Gastroesophageal sphincter (tissue), 4 donors: Measurements from ENCODE around the gene SRPK3. TPM values are rescaled to one million over a fixed set of nuclear protein-coding genes. Genes with fewer than 3 reads are reported as not detected.

Experiments used
- ATAC-seq: fragments of 150-250 bp; one replicate; pipeline ENCODE4 v1.9.1; 2016; ENCODE audit warnings: mild to moderate bottlenecking, moderate library complexity
- H3K27ac ChIP-seq, 4 donors: fragments of 200-600 bp; sonication (generic) in 3 of 4; 1 replicate in 3 of 4; 2 replicates in 1 of 4; pipeline ENCODE4 v1.5.1; 2016 to 2019
- H3K27me3 ChIP-seq: fragments of 200-600 bp; sonication (generic); one replicate; pipeline ENCODE4 v1.5.1; 2019
- H3K36me3 ChIP-seq, 2 donors: fragments of 200-600 bp; sonication (generic); one replicate each; pipeline ENCODE4 v1.5.1; 2019; ENCODE audit warnings: control low read depth in 1 of 2
- H3K4me1 ChIP-seq, 3 donors: fragments of 200-600 bp; sonication (generic); 1 replicate in 2 of 3; 2 replicates in 1 of 3; pipeline ENCODE4 v1.5.1; 2016 to 2019; ENCODE audit warnings: control low read depth in 2 of 3
- H3K4me3 ChIP-seq, 2 donors: fragments of 200-600 bp; sonication (generic); one replicate each; pipeline ENCODE4 v1.5.1; 2019; ENCODE audit warnings: mild to moderate bottlenecking in 1 of 2, moderate library complexity in 1 of 2
- H3K9me3 ChIP-seq, 3 donors: fragments of 200-600 bp; sonication (generic); one replicate each; pipeline ENCODE4 v1.5.1; 2017 to 2019; ENCODE audit warnings: control low read depth in 2 of 3
- CTCF ChIP-seq, 4 experiments: fragments of 200-600 bp in 2 of 4; fragments of 450-650 bp in 2 of 4; sonication (generic) in 1 of 4; IDR thresholded peaks; one replicate each; pipeline ENCODE4 v1.5.1; 2017 to 2019; ENCODE audit warnings: antibody characterized with exemption in 4 of 4, mild to moderate bottlenecking in 2 of 4, moderate library complexity in 2 of 4
- EP300 ChIP-seq: sonication (generic); formaldehyde crosslinking; IDR thresholded peaks from one replicate; pipeline ENCODE4 v1.6.1; 2017; ENCODE audit warnings: antibody characterized with exemption, mild to moderate bottlenecking
- POLR2A ChIP-seq, 2 donors: fragments of 450-650 bp; IDR thresholded peaks; one replicate each; pipeline ENCODE4 v1.6.1; 2017; ENCODE audit warnings: antibody characterized with exemption in 2 of 2, mild to moderate bottlenecking in 2 of 2, moderate library complexity in 1 of 2
- POLR2AphosphoS5 ChIP-seq: sonication (generic); formaldehyde crosslinking; IDR thresholded peaks from one replicate; pipeline ENCODE4 v1.6.1; 2017; ENCODE audit warnings: antibody characterized with exemption
- WGBS, 2 donors: methylation state at CpG; one replicate each; pipeline ENCODE4 v1.1.5; 2018; ENCODE audit warnings: low coverage in 1 of 2; 5-methylcytosine and 5-hydroxymethylcytosine counted together
- total RNA-seq, 4 donors: library from RNA; depleted of rRNA; stranded (reverse); fragments of >200 nt; gene quantifications; one replicate each; pipeline ENCODE4 v1.1.0, GENCODE V29; 2016

Gene SRPK3
- total RNA-seq, 4 donors from 2014 or later, result 3.0 to 4.7 (median 4.4) TPM; not detected in 1

DNA sequence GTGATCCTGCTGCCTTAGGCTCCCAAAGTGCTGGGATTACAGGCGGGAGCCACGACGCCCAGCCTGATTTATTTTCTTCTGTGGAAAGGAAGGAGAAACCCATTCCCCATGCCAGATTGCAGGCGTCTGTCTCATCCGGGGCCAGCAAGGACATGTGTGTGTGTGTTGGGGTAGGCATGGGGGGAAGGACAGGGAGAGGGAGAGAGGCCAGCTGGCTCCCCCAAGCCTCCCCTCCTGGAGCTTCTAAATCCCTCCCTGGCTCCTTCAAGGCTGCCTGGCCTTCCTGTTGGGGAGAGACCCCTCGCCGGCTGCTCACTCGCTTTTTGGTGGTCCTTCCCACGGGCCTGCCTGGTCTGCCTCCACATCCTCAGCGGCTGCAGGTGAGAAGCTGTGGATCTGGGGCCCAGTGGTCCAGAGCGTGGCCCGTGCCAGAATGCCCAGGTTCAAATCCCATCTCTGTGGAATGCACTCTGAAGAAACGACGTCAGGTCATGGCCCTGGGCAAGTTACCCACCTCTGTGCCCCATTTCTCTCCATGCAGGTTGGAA, 18.1 kb upstream of the SRPK3 start:
- Histone ChIP-seq H3K36me3 (no peaks in the 10 kb centered on the region), H3K27me3 (no peaks in the 10 kb centered on the region), H3K27ac (no peak overlapping the region), H3K9me3 (no peaks in the 10 kb centered on the region), H3K4me1 (peaks cover 0 to 36% (median 4%) of the 10 kb centered on the region in 3 donors), H3K4me3 (no peak overlapping the region)
- no peak for ATAC-seq
- TF ChIP-seq CTCF (IDR thresholded peaks at IDR 0.05), result no peak
- no peak for TF ChIP-seq POLR2A (IDR thresholded peaks at IDR 0.05)
- no peak for TF ChIP-seq EP300
- TF ChIP-seq POLR2AphosphoS5, result no peak
- no CpG with 5 or more reads among the region's 14 CpGs for WGBS, 2 donors

DNA sequence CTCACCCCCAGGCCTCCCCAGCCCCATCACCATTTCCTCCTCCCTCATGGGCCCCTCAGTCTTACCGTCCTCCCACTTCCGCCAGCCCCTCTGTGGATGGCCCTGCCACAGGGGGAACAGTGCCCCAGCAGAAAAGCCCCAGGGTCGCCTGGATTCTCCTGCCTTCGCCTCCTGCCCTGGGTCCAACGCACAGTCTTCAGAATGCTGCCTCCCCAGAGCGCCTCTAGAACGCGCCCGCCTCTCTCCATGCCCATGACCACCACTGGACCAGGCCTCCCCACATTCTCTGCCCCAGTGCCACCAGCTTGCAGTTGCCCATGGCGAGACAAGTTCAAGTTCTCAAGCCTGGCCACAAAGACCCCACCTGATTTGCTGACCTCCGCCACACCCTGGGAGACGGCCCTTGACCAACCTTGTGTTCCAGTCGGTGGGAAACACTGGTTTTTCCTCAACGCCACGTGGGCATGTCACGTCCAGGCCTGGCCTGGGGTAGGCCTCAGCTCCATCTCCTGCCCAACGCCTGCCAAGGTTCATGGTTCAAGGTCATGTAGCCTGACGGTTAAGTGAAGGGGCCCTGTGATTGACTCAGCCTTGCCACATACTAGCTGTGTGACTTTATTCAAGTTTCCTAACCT, 17.4 kb upstream of the SRPK3 start:
- TF ChIP-seq POLR2A (IDR thresholded peaks at IDR 0.05) (no peak), POLR2AphosphoS5 (no peak), CTCF (IDR thresholded peaks at IDR 0.05) (no peak), EP300 (no peak)
- peaks cover 0 to 36% (median 4%) of the 10 kb centered on the region in 3 donors for H3K4me1 ChIP-seq
- H3K36me3 ChIP-seq, result peaks cover 0 to 2% of the 10 kb centered on the region in 2 donors
- no peak for ATAC-seq
- no peak overlapping the region for H3K27ac ChIP-seq
- H3K4me3 ChIP-seq, result no peak overlapping the region
- H3K27me3 ChIP-seq, result no peaks in the 10 kb centered on the region
- 68% methylated on average over 5 of the region's 18 CpGs; no CpG with 5 or more reads in 1 of the 2 donors for WGBS, 2 donors
- H3K9me3 ChIP-seq, result no peaks in the 10 kb centered on the region

DNA sequence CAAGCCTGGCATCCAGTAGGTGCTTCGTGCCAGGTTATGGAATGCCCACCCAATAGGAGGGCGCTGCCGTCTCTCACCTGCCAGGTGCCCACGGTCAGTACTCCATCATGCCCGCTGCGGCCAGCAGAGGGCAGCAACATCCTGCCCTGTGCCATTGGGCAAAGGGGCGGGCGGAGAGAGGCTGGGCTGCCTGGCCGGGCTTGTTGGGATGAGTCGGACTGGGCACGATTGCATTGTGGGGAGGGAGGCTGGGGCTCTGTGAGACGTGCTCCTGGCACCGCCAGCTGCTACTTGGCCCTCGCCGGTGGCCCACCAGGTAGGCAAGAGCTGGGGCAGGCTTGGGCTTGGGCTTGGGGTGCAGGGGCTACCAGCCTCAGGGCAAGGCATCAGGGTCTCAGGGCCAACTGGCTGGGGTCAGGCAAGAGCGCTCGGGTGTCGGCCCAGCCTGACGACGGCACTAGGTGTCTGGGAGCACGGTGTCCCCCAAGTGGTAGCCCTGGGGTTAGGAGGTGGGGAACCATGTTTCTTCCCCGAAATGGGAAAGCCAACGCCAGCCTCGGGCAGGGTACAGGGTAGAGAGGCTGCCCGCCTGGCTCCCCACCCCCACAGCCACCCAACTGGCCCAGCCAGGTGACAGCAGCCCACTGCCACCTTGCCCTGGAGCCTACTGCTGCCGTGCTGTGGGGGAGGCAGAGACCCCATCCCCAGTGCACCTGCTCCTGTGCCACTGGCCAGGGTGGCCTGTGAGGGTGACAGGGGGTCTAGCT, 16.7 kb upstream of the SRPK3 start, which contains the start of gene PLXNB3:
Gene PLXNB3, plus strand, starts transcription at position 261 of the 767 bp plus-strand sequence. CDS start 1,287 bp downstream, outside the sequence.
- no peaks in the 10 kb centered on the region for H3K27me3 ChIP-seq
- peaks cover 0 to 36% (median 4%) of the 10 kb centered on the region in 3 donors for H3K4me1 ChIP-seq
- H3K9me3 ChIP-seq, result no peaks in the 10 kb centered on the region
- no CpG with 5 or more reads among the region's 26 CpGs for WGBS, 2 donors
- ATAC-seq, result peak; percentile 77
- peak within 1 kb of the TSS; percentile 15 to 83 (median 78) for H3K27ac ChIP-seq
- peak within 1 kb of the TSS; percentile 33 to 46 for H3K4me3 ChIP-seq
- TF ChIP-seq CTCF (IDR thresholded peaks at IDR 0.05) (peak in 3 of 4 experiments; percentile 78 to 92 (median 79)), POLR2A (IDR thresholded peaks at IDR 0.05) (no peak), POLR2AphosphoS5 (peak; percentile 32), EP300 (no peak)
- peaks cover 0 to 10% of the 10 kb centered on the region in 2 donors for H3K36me3 ChIP-seq

DNA sequence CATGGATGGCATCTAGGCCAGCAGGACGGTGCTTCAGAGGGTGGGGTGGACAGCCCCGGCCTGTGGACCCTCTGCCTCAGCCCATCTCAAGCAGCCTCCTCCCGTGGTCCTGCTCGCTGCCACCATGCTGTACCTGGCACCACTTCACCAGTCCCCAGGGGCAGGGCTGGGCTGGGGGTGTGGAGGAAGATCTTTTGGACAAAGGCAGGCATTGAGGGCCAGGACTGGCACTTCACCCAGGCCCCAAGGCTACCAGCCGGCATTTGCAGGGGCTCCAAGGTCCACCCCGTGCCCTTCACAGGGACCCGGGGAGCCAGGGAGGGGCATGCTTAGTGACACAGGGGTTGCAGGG, 16.1 kb upstream of the SRPK3 start:
- Histone ChIP-seq H3K9me3 (no peaks in the 10 kb centered on the region), H3K4me3 (peak overlapping the region; percentile 33 to 46), H3K4me1 (peaks cover 0 to 36% (median 4%) of the 10 kb centered on the region in 3 donors), H3K36me3 (peaks cover 0 to 16% of the 10 kb centered on the region in 2 donors), H3K27me3 (no peaks in the 10 kb centered on the region), H3K27ac (peak overlapping the region; percentile 15 to 83 (median 78))
- TF ChIP-seq POLR2AphosphoS5 (no peak), CTCF (IDR thresholded peaks at IDR 0.05) (no peak), EP300 (no peak), POLR2A (IDR thresholded peaks at IDR 0.05) (no peak)
- WGBS, 2 donors, result no CpG with 5 or more reads among the region's 7 CpGs
- ATAC-seq, result no peak
